HL-60 (cell line): ENCODE results near the gene SPATA12.

Source experiments
- CTCF ChIP-seq: IDR thresholded peaks from one replicate; pipeline ENCODE4 v1.5.1; 2011; ENCODE audit warnings: low read length, control low read depth, inconsistent platforms; ENCODE audit not compliant: insufficient read depth
- GABPA ChIP-seq: IDR thresholded peaks from 2 replicates; pipeline ENCODE4 v1.6.1; 2012; ENCODE audit warnings: low read depth
- POLR2AphosphoS5 ChIP-seq: IDR thresholded peaks from 2 replicates; pipeline ENCODE4 v1.6.1; 2012; ENCODE audit warnings: low read depth
- REST ChIP-seq: IDR thresholded peaks from 2 replicates; pipeline ENCODE4 v1.6.1; 2012; ENCODE audit warnings: low read depth; ENCODE audit not compliant: insufficient replicate concordance
- SPI1 ChIP-seq: IDR thresholded peaks from 2 replicates; pipeline ENCODE4 v1.6.1; 2012; ENCODE audit warnings: low read depth, mild to moderate bottlenecking, borderline replicate concordance

GRCh38 chr3:57078635-57079473 is 18.4 kb downstream of the SPATA12 start:
- TF ChIP-seq CTCF, result no peak
- no peak for TF ChIP-seq REST
- no peak for TF ChIP-seq POLR2AphosphoS5
- TF ChIP-seq GABPA, result no peak
- no peak for TF ChIP-seq SPI1
